ENCODE results near the gene PRKCA. TPM values are rescaled to one million over a fixed set of nuclear protein-coding genes. Genes with fewer than 3 reads are reported as not detected.

Gene PRKCA
- total RNA-seq, 1 donor from 2014 or later, result 5.6 TPM

- H3K9me3 ChIP-seq (replicated peaks), result peaks cover 18% of the 10 kb centered on the region
- H3K4me1 ChIP-seq, result no peaks in the 10 kb centered on the region
- H3K27ac ChIP-seq (replicated peaks), result no peak overlapping the region
- DNase-seq, result no peak
- no peak for TF ChIP-seq CTCF (IDR thresholded peaks at IDR 0.05; ENCODE audit: borderline replicate concordance)
- no peaks in the 10 kb centered on the region for H3K27me3 ChIP-seq (ENCODE audit: low read depth)
- no peaks in the 10 kb centered on the region for H3K36me3 ChIP-seq
- intact Hi-C loops (cut with micrococcal nuclease), result no loop called here
- H3K4me3 ChIP-seq, result no peak overlapping the region
Measured at GRCh38 chr17:66272811-66273585, 29.4 kb upstream of the PRKCA start.

GRCh38 chr17:66273586-66273848 lies 28.9 kb upstream of the PRKCA start:
- Histone ChIP-seq H3K36me3 (no peaks in the 10 kb centered on the region), H3K27ac (replicated peaks) (no peak overlapping the region), H3K4me3 (no peak overlapping the region), H3K4me1 (no peaks in the 10 kb centered on the region), H3K27me3 (ENCODE audit: low read depth) (no peaks in the 10 kb centered on the region), H3K9me3 (replicated peaks) (peaks cover 18% of the 10 kb centered on the region)
- intact Hi-C loops (cut with micrococcal nuclease), result no loop called here
- DNase-seq, result no peak
- TF ChIP-seq CTCF (IDR thresholded peaks at IDR 0.05; ENCODE audit: borderline replicate concordance), result no peak

GRCh38 chr17:66275651-66276050 lies 26.8 kb upstream of the PRKCA start:
- H3K9me3 ChIP-seq (replicated peaks), result peaks cover 14% of the 10 kb centered on the region
- TF ChIP-seq CTCF (IDR thresholded peaks at IDR 0.05; ENCODE audit: borderline replicate concordance), result no peak
- no peak overlapping the region for H3K4me3 ChIP-seq
- no peak overlapping the region for H3K27ac ChIP-seq (replicated peaks)
- no peak for DNase-seq
- no peaks in the 10 kb centered on the region for H3K27me3 ChIP-seq (ENCODE audit: low read depth)
- intact Hi-C loops (cut with micrococcal nuclease), result no loop called here
- H3K36me3 ChIP-seq, result no peaks in the 10 kb centered on the region
- no peaks in the 10 kb centered on the region for H3K4me1 ChIP-seq

GRCh38 chr17:66276328-66276937 lies 26.0 kb upstream of the PRKCA start:
- Histone ChIP-seq H3K27ac (replicated peaks) (no peak overlapping the region), H3K4me3 (no peak overlapping the region), H3K27me3 (ENCODE audit: low read depth) (no peaks in the 10 kb centered on the region), H3K9me3 (replicated peaks) (peaks cover 6% of the 10 kb centered on the region), H3K36me3 (no peaks in the 10 kb centered on the region), H3K4me1 (no peaks in the 10 kb centered on the region)
- no peak for DNase-seq
- intact Hi-C loops (cut with micrococcal nuclease), result no loop called here
- TF ChIP-seq CTCF (IDR thresholded peaks at IDR 0.05; ENCODE audit: borderline replicate concordance), result no peak

GRCh38 chr17:66277191-66277590 lies 25.2 kb upstream of the PRKCA start:
- no peak overlapping the region for H3K4me3 ChIP-seq
- no peaks in the 10 kb centered on the region for H3K27me3 ChIP-seq (ENCODE audit: low read depth)
- intact Hi-C loops (cut with micrococcal nuclease), result no loop called here
- H3K36me3 ChIP-seq, result no peaks in the 10 kb centered on the region
- no peak for TF ChIP-seq CTCF (IDR thresholded peaks at IDR 0.05; ENCODE audit: borderline replicate concordance)
- H3K4me1 ChIP-seq, result no peaks in the 10 kb centered on the region
- DNase-seq, result no peak
- H3K27ac ChIP-seq (replicated peaks), result no peak overlapping the region
- H3K9me3 ChIP-seq (replicated peaks), result no peaks in the 10 kb centered on the region
